Mesendoderm (in vitro differentiated cells): ENCODE results near the gene ARG1.

Experiments
- DNase-seq: peaks from one replicate; pipeline ENCODE4 v3.0.0; 2013
- H2AK5ac ChIP-seq: 2 replicates; pipeline ENCODE4 v1.6.1; 2013; ENCODE audit warnings: low read length, inconsistent platforms
- H2BK120ac ChIP-seq: 2 replicates; pipeline ENCODE4 v1.6.1; 2013; ENCODE audit warnings: low read depth, mild to moderate bottlenecking, low read length, moderate library complexity, mixed read lengths
- H2BK15ac ChIP-seq: replicated peaks from 2 replicates; pipeline ENCODE4 v1.6.1; 2013; ENCODE audit warnings: low read depth, mild to moderate bottlenecking, moderate library complexity
- H2BK5ac ChIP-seq: 2 replicates; pipeline ENCODE4 v1.6.1; 2013; ENCODE audit warnings: low read length, inconsistent platforms
- H3K18ac ChIP-seq: 2 replicates; pipeline ENCODE4 v1.6.1; 2013; ENCODE audit warnings: mild to moderate bottlenecking, low read length, mixed read lengths
- H3K23ac ChIP-seq: one replicate; pipeline ENCODE4 v1.6.1; 2013; ENCODE audit warnings: low read length
- H3K27ac ChIP-seq: 2 replicates; pipeline ENCODE4 v1.5.1; 2013; ENCODE audit warnings: low read depth, mild to moderate bottlenecking, inconsistent platforms, low read length, moderate library complexity
- H3K27me3 ChIP-seq: 2 replicates; pipeline ENCODE4 v1.6.1; 2013; ENCODE audit warnings: low read length, control low read depth, mild to moderate bottlenecking, inconsistent platforms; ENCODE audit not compliant: insufficient read depth, poor library complexity
- H3K36me3 ChIP-seq: 2 replicates; pipeline ENCODE4 v1.6.1; 2013; ENCODE audit warnings: low read length, inconsistent platforms; ENCODE audit not compliant: control insufficient read depth, insufficient read depth
- H3K4ac ChIP-seq: one replicate; pipeline ENCODE4 v1.6.1; 2013; ENCODE audit warnings: low read depth, mild to moderate bottlenecking, low read length, moderate library complexity
- H3K4me1 ChIP-seq: 2 replicates; pipeline ENCODE4 v1.6.1; 2013; ENCODE audit warnings: low read depth, low read length, inconsistent platforms; ENCODE audit not compliant: control insufficient read depth
- H3K4me2 ChIP-seq: 2 replicates; pipeline ENCODE4 v1.6.1; 2013; ENCODE audit warnings: low read length
- H3K4me3 ChIP-seq: 2 replicates; pipeline ENCODE4 v1.5.1; 2013; ENCODE audit warnings: mild to moderate bottlenecking, low read length
- H3K56ac ChIP-seq: one replicate; pipeline ENCODE4 v1.6.1; 2013; ENCODE audit warnings: low read length
- H3K79me1 ChIP-seq: 2 replicates; pipeline ENCODE4 v1.6.1; 2013; ENCODE audit warnings: low read length, inconsistent platforms
- H3K79me2 ChIP-seq: 2 replicates; pipeline ENCODE4 v1.6.1; 2013; ENCODE audit warnings: mild to moderate bottlenecking, low read length; ENCODE audit not compliant: control insufficient read depth, insufficient read depth
- H3K9ac ChIP-seq: 2 replicates; pipeline ENCODE4 v1.6.1; 2013; ENCODE audit warnings: low read length, inconsistent platforms
- H4K5ac ChIP-seq: one replicate; pipeline ENCODE4 v1.6.1; 2013; ENCODE audit warnings: low read length
- H4K8ac ChIP-seq: one replicate; pipeline ENCODE4 v1.6.1; 2013; ENCODE audit warnings: low read depth, mild to moderate bottlenecking, control low read depth, low read length, moderate library complexity
- WGBS: extraction: QIAGEN DNeasy Blood & Tissue Kit; methylation state at CpG from one replicate; pipeline ENCODE4 v1.1.7; 2013; ENCODE audit warnings: low lambda C conversion rate, missing lambda C conversion rate; ENCODE audit not compliant: insufficient coverage; ENCODE audit errors: extremely low coverage; 5-methylcytosine and 5-hydroxymethylcytosine counted together

Gene ARG1

DNA sequence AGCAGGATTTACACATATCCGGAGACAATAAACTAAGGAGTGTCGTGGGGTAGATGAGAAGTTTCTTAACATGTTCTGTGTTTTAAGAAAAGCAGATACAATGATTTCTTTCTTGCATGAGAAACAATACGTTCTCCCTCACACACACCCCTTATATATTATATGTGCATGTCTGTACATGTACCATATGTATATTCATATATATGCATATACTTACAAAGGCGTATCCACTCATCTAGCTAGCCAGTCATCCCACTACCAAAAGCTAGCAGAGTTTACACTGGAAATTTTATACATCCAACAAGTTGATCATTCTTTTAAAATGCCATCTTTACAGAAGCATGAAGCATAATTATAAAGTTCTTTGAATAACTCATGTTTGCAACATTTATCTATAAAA lies 14.9 kb downstream of the ARG1 start:
- H3K4me2 ChIP-seq: no peak overlapping the region
- no CpG with 5 or more reads among the region's 4 CpGs for WGBS
- H3K79me1 ChIP-seq: no peaks in the 10 kb centered on the region
- peaks cover 3% of the 10 kb centered on the region for H3K36me3 ChIP-seq
- no peak overlapping the region for H3K23ac ChIP-seq
- H4K8ac ChIP-seq: no peak overlapping the region
- no peaks in the 10 kb centered on the region for H3K4me1 ChIP-seq
- no peak overlapping the region for H3K18ac ChIP-seq
- H3K4me3 ChIP-seq: no peak overlapping the region
- H3K56ac ChIP-seq: no peak overlapping the region
- no peak overlapping the region for H3K27ac ChIP-seq
- H3K9ac ChIP-seq: no peak overlapping the region
- H2BK5ac ChIP-seq: no peak overlapping the region
- H4K5ac ChIP-seq: no peak overlapping the region
- H2BK120ac ChIP-seq: no peak overlapping the region
- no peak overlapping the region for H2AK5ac ChIP-seq
- no peaks in the 10 kb centered on the region for H3K27me3 ChIP-seq
- no peaks in the 10 kb centered on the region for H3K79me2 ChIP-seq
- no peak overlapping the region for H2BK15ac ChIP-seq
- H3K4ac ChIP-seq: no peak overlapping the region
- DNase-seq: no peak

DNA sequence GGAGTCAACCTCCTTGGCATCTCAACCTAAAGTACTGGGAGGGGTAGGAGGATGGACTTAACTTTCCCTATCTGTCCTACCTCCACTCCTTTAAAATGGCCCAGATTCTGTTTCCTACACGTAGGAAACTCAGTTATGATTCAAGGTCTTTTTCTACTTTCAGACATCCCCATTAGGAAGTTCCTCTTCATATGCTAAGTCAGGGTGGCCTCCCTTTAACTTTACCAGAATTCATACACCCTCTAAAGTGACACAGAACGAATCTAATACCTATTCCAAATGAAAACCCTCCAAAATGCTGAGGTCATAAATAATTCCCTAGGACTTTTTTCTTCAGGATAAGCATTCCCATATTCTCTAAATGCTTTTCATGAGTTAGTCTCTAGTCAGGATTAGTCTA lies 15.6 kb downstream of the ARG1 start:
- no peak overlapping the region for H2BK120ac ChIP-seq
- H3K27ac ChIP-seq: no peak overlapping the region
- no peak overlapping the region for H3K18ac ChIP-seq
- H3K36me3 ChIP-seq: peaks cover 3% of the 10 kb centered on the region
- no peak overlapping the region for H2AK5ac ChIP-seq
- H4K5ac ChIP-seq: no peak overlapping the region
- no peaks in the 10 kb centered on the region for H3K27me3 ChIP-seq
- no peak overlapping the region for H3K4ac ChIP-seq
- no peak overlapping the region for H3K4me2 ChIP-seq
- no peak for DNase-seq
- no peaks in the 10 kb centered on the region for H3K79me2 ChIP-seq
- H3K9ac ChIP-seq: no peak overlapping the region
- H3K4me3 ChIP-seq: no peak overlapping the region
- no peak overlapping the region for H2BK5ac ChIP-seq
- no peak overlapping the region for H4K8ac ChIP-seq
- H3K23ac ChIP-seq: no peak overlapping the region
- no peaks in the 10 kb centered on the region for H3K79me1 ChIP-seq
- no peaks in the 10 kb centered on the region for H3K4me1 ChIP-seq
- no CpG with 5 or more reads among the region's 2 CpGs for WGBS
- no peak overlapping the region for H3K56ac ChIP-seq
- no peak overlapping the region for H2BK15ac ChIP-seq

DNA sequence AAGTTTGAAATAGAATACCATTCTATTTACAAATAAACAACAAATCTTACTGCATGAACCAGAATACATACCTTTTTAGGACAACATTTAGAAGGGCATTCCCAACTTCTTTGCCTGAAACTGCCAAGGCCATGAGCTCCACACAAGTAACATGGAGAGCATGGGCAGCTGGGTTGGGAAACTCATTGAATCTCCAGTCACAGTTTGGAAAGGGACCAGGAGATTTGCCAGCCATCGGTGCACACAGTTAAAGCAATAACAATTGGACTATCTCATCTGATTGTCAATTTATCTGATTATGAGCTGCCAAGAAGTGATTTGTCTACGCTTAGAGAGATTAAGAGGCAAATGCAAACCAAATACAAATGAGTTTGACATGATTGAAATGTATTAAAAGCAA lies 19.9 kb downstream of the ARG1 start:
- Histone ChIP-seq H3K4ac (no peak overlapping the region), H2BK5ac (no peak overlapping the region), H3K79me1 (no peaks in the 10 kb centered on the region), H3K4me2 (no peak overlapping the region), H3K56ac (no peak overlapping the region), H3K9ac (no peak overlapping the region), H3K27me3 (no peaks in the 10 kb centered on the region), H4K5ac (no peak overlapping the region), H2BK15ac (no peak overlapping the region), H3K36me3 (peaks cover 3% of the 10 kb centered on the region), H3K23ac (no peak overlapping the region), H3K27ac (no peak overlapping the region), H3K79me2 (no peaks in the 10 kb centered on the region), H3K18ac (no peak overlapping the region), H4K8ac (no peak overlapping the region), H3K4me3 (no peak overlapping the region), H2BK120ac (no peak overlapping the region), H3K4me1 (no peaks in the 10 kb centered on the region), H2AK5ac (no peak overlapping the region)
- no peak for DNase-seq
- no CpG with 5 or more reads among the region's 2 CpGs for WGBS

DNA sequence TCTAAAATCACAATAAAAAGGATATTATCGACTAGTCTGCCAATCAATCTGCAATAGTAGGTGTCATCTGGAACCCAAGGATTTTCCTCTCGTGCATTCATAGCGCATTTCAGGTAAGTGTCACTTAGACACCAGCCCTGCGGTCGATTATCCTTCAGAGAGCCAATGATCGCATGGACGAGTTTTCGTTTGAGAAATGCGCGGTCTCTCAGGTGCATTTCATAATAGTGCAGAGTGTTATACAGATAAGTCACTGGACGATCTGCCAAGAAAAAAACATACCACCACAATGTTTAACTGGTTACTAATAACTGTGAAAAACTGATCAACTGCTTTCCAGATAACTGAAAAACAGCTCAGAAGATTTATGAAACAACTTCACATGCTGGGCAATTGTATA lies 21.0 kb downstream of the ARG1 start:
- Histone ChIP-seq H3K79me1 (no peaks in the 10 kb centered on the region), H3K4me3 (no peak overlapping the region), H3K4me1 (no peaks in the 10 kb centered on the region), H3K9ac (no peak overlapping the region), H3K36me3 (peaks cover 6% of the 10 kb centered on the region), H3K4ac (no peak overlapping the region), H2BK5ac (no peak overlapping the region), H3K56ac (no peak overlapping the region), H2BK15ac (no peak overlapping the region), H4K5ac (no peak overlapping the region), H3K4me2 (no peak overlapping the region), H3K79me2 (no peaks in the 10 kb centered on the region), H3K27ac (no peak overlapping the region), H3K23ac (no peak overlapping the region), H2AK5ac (no peak overlapping the region), H4K8ac (no peak overlapping the region), H2BK120ac (no peak overlapping the region), H3K18ac (no peak overlapping the region), H3K27me3 (no peaks in the 10 kb centered on the region)
- DNase-seq: no peak
- no CpG with 5 or more reads among the region's 11 CpGs for WGBS

DNA sequence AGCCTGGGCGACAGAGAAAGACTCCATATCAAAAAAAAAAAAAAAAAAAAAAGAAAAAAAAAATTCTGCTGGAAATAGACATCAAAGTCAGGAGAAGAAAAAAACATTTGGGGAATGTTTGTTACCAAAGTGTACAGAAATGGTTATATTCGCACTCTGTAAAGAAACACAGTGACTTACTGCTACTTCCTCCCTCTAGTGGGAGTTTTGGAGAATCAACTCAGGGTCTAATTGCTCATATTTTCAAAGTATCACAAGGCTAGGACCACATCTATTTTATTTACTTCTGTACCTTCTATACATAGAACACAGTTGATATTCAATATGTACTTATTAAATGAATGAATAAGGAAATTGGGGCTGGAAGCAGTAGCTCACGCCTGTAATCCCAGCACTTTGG lies 24.4 kb downstream of the ARG1 start:
- Histone ChIP-seq H3K27me3 (no peaks in the 10 kb centered on the region), H3K79me1 (no peaks in the 10 kb centered on the region), H3K56ac (no peak overlapping the region), H3K36me3 (peaks cover 5% of the 10 kb centered on the region), H3K23ac (no peak overlapping the region), H4K8ac (no peak overlapping the region), H2BK120ac (no peak overlapping the region), H3K27ac (no peak overlapping the region), H3K4ac (no peak overlapping the region), H2AK5ac (no peak overlapping the region), H3K18ac (no peak overlapping the region), H2BK5ac (no peak overlapping the region), H3K4me1 (no peaks in the 10 kb centered on the region), H4K5ac (no peak overlapping the region), H3K9ac (no peak overlapping the region), H2BK15ac (no peak overlapping the region), H3K79me2 (no peaks in the 10 kb centered on the region), H3K4me2 (no peak overlapping the region), H3K4me3 (no peak overlapping the region)
- peak; percentile 5 for DNase-seq
- WGBS: no CpG with 5 or more reads among the region's 3 CpGs

DNA sequence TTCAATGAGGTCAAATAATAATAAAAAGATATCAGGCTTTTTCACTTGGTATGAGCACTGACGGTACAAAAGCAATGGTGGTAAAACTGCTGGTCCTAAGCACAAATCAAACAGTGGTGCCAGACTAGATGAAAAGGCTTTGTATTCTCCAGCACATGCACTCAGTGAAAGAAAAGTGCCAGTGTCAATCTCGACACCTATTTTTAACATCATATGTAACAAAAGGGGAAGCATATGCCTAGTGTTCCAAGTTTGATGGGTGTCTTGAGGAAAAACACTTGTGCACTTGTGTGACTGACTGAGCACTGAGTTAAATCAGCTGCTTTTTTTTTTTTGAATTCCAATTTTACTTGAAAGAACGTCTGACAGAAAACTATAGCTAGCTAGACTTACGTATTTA lies 27.7 kb downstream of the ARG1 start:
- Histone ChIP-seq H2BK5ac (no peak overlapping the region), H3K79me2 (no peaks in the 10 kb centered on the region), H3K23ac (no peak overlapping the region), H2AK5ac (no peak overlapping the region), H3K18ac (no peak overlapping the region), H3K56ac (no peak overlapping the region), H2BK120ac (no peak overlapping the region), H3K27me3 (no peaks in the 10 kb centered on the region), H4K8ac (no peak overlapping the region), H3K4me3 (no peak overlapping the region), H2BK15ac (no peak overlapping the region), H3K36me3 (peaks cover 7% of the 10 kb centered on the region), H3K4ac (no peak overlapping the region), H3K27ac (no peak overlapping the region), H3K4me2 (no peak overlapping the region), H4K5ac (no peak overlapping the region), H3K4me1 (no peaks in the 10 kb centered on the region), H3K9ac (no peak overlapping the region), H3K79me1 (no peaks in the 10 kb centered on the region)
- no CpG with 5 or more reads among the region's 4 CpGs for WGBS
- no peak for DNase-seq
